GM12878 (cell line): ENCODE results near the gene TMEM132D. TPM values are rescaled to one million over a fixed set of nuclear protein-coding genes. Genes with fewer than 3 reads are reported as not detected.

Experiments used
- ATAC-seq: fragments of 200-7000 bp; cut with Tn5 transposase; 3 replicates; pipeline ENCODE4 v1.9.1; 2020; ENCODE audit warnings: mild to moderate bottlenecking, moderate library complexity
- Bru-seq: library from RNA; stranded (reverse); fragments of 400-500 nt; gene quantifications from one replicate; lab custom pipeline; 2021; lab: Mats Ljungman, UMichigan
- BruChase-seq, 2 experiments: library from RNA; stranded (reverse); fragments of 400-500 nt; gene quantifications; one replicate each; lab custom pipeline; 2021; lab: Mats Ljungman, UMichigan
- BruUV-seq: library from RNA; stranded (reverse); fragments of 400-500 nt; replicated peaks from 2 replicates; lab custom pipeline; 2021; lab: Mats Ljungman, UMichigan
- CTCF ChIA-PET: fragments of 300-600 bp; sonication (Branson Sonifier 250); formaldehyde crosslinking; extraction: SDS; loops from one replicate; lab custom pipeline; 2021; ENCODE audit warnings: inconsistent platforms; lab: Yijun Ruan, JAX
- POLR2A ChIA-PET: fragments of 350-600 bp; formaldehyde crosslinking; extraction: SDS; loops from one replicate; lab custom pipeline; 2021; ENCODE audit warnings: inconsistent platforms; lab: Charles Lee
- RAD21 ChIA-PET: fragments of 300-600 bp; sonication (Branson Sonifier 250); formaldehyde crosslinking; loops from one replicate; lab custom pipeline; 2023; ENCODE audit warnings: antibody characterized with exemption; ENCODE audit not compliant: unreplicated experiment; lab: Charles Lee
- SMC1A ChIA-PET: fragments of 300-600 bp; sonication (Branson Sonifier 250); formaldehyde crosslinking; loops from one replicate; lab custom pipeline; 2023; ENCODE audit not compliant: unreplicated experiment, uncharacterized antibody; lab: Charles Lee
- DNase-seq: peaks from one replicate; pipeline ENCODE4 v3.0.0-alpha.2; 2011; ENCODE audit warnings: low read depth, low spot score
- FAIRE-seq: peaks from 3 replicates; lab custom pipeline; 2011; peaks lifted over from hg19 to GRCh38; lab: Jason Lieb, UNC
- H2AFZ ChIP-seq: 2 replicates; pipeline ENCODE4 v1.6.0; 2011; ENCODE audit warnings: low read depth, low read length, control low read depth; ENCODE audit not compliant: control insufficient read depth
- H3K27ac ChIP-seq: 2 replicates; pipeline ENCODE4 v1.5.1; 2011; ENCODE audit warnings: control low read depth; ENCODE audit not compliant: control insufficient read depth, insufficient read depth
- H3K27me3 ChIP-seq, 2 experiments: replicated peaks in 1 of 2; 2 replicates each; pipeline versions ENCODE4 v1.6.0 to v1.6.1; 2011; ENCODE audit warnings: low read length in 1 of 2; ENCODE audit not compliant: control insufficient read depth in 2 of 2, insufficient read depth in 2 of 2
- H3K36me3 ChIP-seq, 2 experiments: 2 replicates each; pipeline ENCODE4 v1.5.1; 2011; ENCODE audit warnings: low read length in 1 of 2; ENCODE audit not compliant: control insufficient read depth in 2 of 2, insufficient read depth in 2 of 2
- H3K4me1 ChIP-seq: 2 replicates; pipeline ENCODE4 v1.6.1; 2011; ENCODE audit warnings: mild to moderate bottlenecking, low read length, moderate library complexity, mixed read lengths; ENCODE audit not compliant: control insufficient read depth, insufficient read depth
- H3K4me2 ChIP-seq: 2 replicates; pipeline ENCODE4 v1.6.0; 2011; ENCODE audit warnings: control low read depth; ENCODE audit not compliant: control insufficient read depth, insufficient read depth
- H3K4me3 ChIP-seq: fragments of 200-600 bp; sonication (generic); 2 replicates; pipeline ENCODE4 v1.5.1; 2016
- H3K79me2 ChIP-seq: 2 replicates; pipeline ENCODE4 v1.6.0; 2011; ENCODE audit warnings: low read length; ENCODE audit not compliant: control insufficient read depth, insufficient read depth
- H3K9ac ChIP-seq: 2 replicates; pipeline ENCODE4 v1.8.0; 2011; ENCODE audit warnings: low read length, control low read depth, mixed read lengths; ENCODE audit not compliant: control insufficient read depth, insufficient read depth
- H3K9me3 ChIP-seq: replicated peaks from 3 replicates; pipeline ENCODE4 v1.5.1; 2011; ENCODE audit warnings: mild to moderate bottlenecking, low read length; ENCODE audit not compliant: control insufficient read depth, insufficient read depth
- H4K20me1 ChIP-seq: 2 replicates; pipeline ENCODE4 v1.6.0; 2011; ENCODE audit not compliant: control insufficient read depth, insufficient read depth
- MEF2B ChIP-seq: fragments of 450-650 bp; IDR thresholded peaks from 2 replicates; pipeline ENCODE4 v1.6.1; 2018; ENCODE audit warnings: mild to moderate bottlenecking, moderate library complexity; ENCODE audit not compliant: partially characterized antibody, poor library complexity, severe bottlenecking
- MXI1 ChIP-seq: fragments of 150-350 bp; IDR thresholded peaks from 2 replicates; pipeline ENCODE4 v1.6.1; 2011; ENCODE audit warnings: low read depth, mild to moderate bottlenecking, inconsistent platforms, low read length, improper control_type of control experiment
- MYB ChIP-seq: fragments of 150-350 bp; IDR thresholded peaks from 2 replicates; pipeline ENCODE4 v1.6.1; 2014; ENCODE audit warnings: mild to moderate bottlenecking, low read depth, low read length, borderline replicate concordance
- POLR2AphosphoS5 ChIP-seq: IDR thresholded peaks from 2 replicates; pipeline ENCODE4 v1.6.1; 2011; ENCODE audit warnings: mild to moderate bottlenecking, low read length, inconsistent platforms
- RFX5 ChIP-seq: IDR thresholded peaks from 2 replicates; pipeline ENCODE4 v1.6.1; 2011; ENCODE audit warnings: low read depth, low read length, improper control_type of control experiment
- SMARCA5 ChIP-seq: fragments of 450-650 bp; IDR thresholded peaks from 2 replicates; pipeline ENCODE4 v1.6.1; 2017; ENCODE audit warnings: mild to moderate bottlenecking
- TAF1 ChIP-seq: IDR thresholded peaks from 2 replicates; pipeline ENCODE4 v1.6.1; 2011; ENCODE audit warnings: mild to moderate bottlenecking, low read depth, low read length, borderline replicate concordance
- YBX1 ChIP-seq: fragments of 450-650 bp; IDR thresholded peaks from 2 replicates; pipeline ENCODE4 v1.6.1; 2016; ENCODE audit warnings: antibody characterized with exemption
- WGBS: methylation state at CpG from one replicate; pipeline ENCODE4 v1.1.6; 2016; ENCODE audit warnings: low lambda C conversion rate; ENCODE audit not compliant: insufficient replicate concordance, insufficient coverage; ENCODE audit errors: missing lambda C conversion rate; 5-methylcytosine and 5-hydroxymethylcytosine counted together
- in situ Hi-C: fragments of 300-500 bp; cut with MboI; formaldehyde crosslinking; loops from 9 replicates; pipeline ENCODE4 v1.14.3; 2018; ENCODE audit warnings: mixed read lengths
- intact Hi-C: fragments of 100-400 bp; cut with micrococcal nuclease; formaldehyde crosslinking; loops from one replicate; pipeline ENCODE4 v1.14.2; 2022; ENCODE audit not compliant: unreplicated experiment
- long read RNA-seq, 2 experiments: library from polyadenylated mRNA; unstranded; transcript quantifications; one replicate each; pipeline ENCODE4 v2.0.0, GENCODE V29; 2019 to 2020
- polyA minus RNA-seq, 3 experiments: library from RNA; depleted of rRNA, polyadenylated mRNA; stranded (reverse); fragments of >200 nt; gene quantifications; 2 replicates each; pipeline ENCODE4 v1.2.3, GENCODE V29; 2011
- polyA plus RNA-seq, 11 experiments: library from polyadenylated mRNA; depleted of rRNA in 4 of 11; unstranded in 6 of 11; stranded (reverse) in 5 of 11; fragments of >200 nt; fragmentation: Nextera tagmentation in 4 of 11; fragmentation: Illumina TruSeq in 1 of 11; extraction: Ambion mirVana in 4 of 11; extraction: Trizol in 1 of 11; gene quantifications; 1 replicate in 1 of 11; 2 replicates in 10 of 11; pipeline versions ENCODE4 v1.2.1 to v1.2.3, GENCODE V29; 2011 to 2016; ENCODE audit warnings: inconsistent platforms in 2 of 11, missing spikeins in 2 of 11, low read depth in 1 of 11
- total RNA-seq, 4 experiments: library from RNA; depleted of rRNA in 3 of 4; stranded (reverse); fragments of >200 nt in 3 of 4; fragmentation: Illumina TruSeq in 1 of 4; extraction: Trizol in 1 of 4; gene quantifications; 2 replicates each; pipeline versions ENCODE4 v1.2.1 to v1.2.3, GENCODE V29; 2013 to 2021
- TF ChIP-seq, protein P1 (sequence below): fragments of 450-650 bp; IDR thresholded peaks from 2 replicates; pipeline ENCODE4 v1.6.1; 2018; ENCODE audit warnings: borderline replicate concordance, mild to moderate bottlenecking; ENCODE audit not compliant: partially characterized antibody
- TF ChIP-seq, protein P2 (sequence below): fragments of 450-650 bp; IDR thresholded peaks from 2 replicates; pipeline ENCODE4 v1.6.1; 2017; ENCODE audit warnings: antibody characterized with exemption, mild to moderate bottlenecking, moderate library complexity
- TF ChIP-seq, protein P3 (sequence below): IDR thresholded peaks from 2 replicates; pipeline ENCODE4 v1.6.1; 2011; ENCODE audit warnings: borderline replicate concordance, low read depth, mild to moderate bottlenecking, moderate library complexity, low read length; ENCODE audit not compliant: insufficient read depth, poor library complexity, severe bottlenecking

The TMEM132D gene
- 0.07 and 0.15 TPM in 2 replicates for total RNA-seq (2013; cell fraction: nucleolus; rRNA removed)
- total RNA-seq (2014; rRNA removed): under 0.01 and 0.05 TPM in 2 replicates
- not detected in 2 replicates for total RNA-seq (2014; rRNA removed; fragmentation: Illumina TruSeq; extraction: Trizol)
- 0.03 TPM in 1 of 2 replicates, not detected in the other for total RNA-seq (2021)
- polyA plus RNA-seq (2011; ENCODE audit: low read depth): 0.08 TPM
- 0.01 TPM in 2 replicates for polyA plus RNA-seq (2011; rRNA removed)
- polyA plus RNA-seq (2011; cell fraction: cytosol; rRNA removed): 0.01 TPM in 1 of 2 replicates, not detected in the other
- polyA plus RNA-seq (2011; cell fraction: nucleus; rRNA removed): not detected in 2 replicates
- 0.09 and 0.20 TPM in 2 replicates for polyA plus RNA-seq (2012)
- polyA plus RNA-seq (2014; fragmentation: Illumina TruSeq; extraction: Trizol): 0.04 TPM in 1 of 2 replicates, not detected in the other
- polyA plus RNA-seq (2014; fragmentation: Nextera tagmentation; extraction: Ambion mirVana): under 1 TPM; 0.02 TPM
- 0.09 and 0.12 TPM in 2 replicates for polyA plus RNA-seq (2014; rRNA removed)
- polyA plus RNA-seq (2016; fragmentation: Nextera tagmentation; extraction: Ambion mirVana): under 1 TPM in 1 of 2 experiments, not detected in 1; 0.03 TPM
- not detected in 2 replicates for polyA minus RNA-seq (2011; rRNA and poly(A)+ RNA removed)
- polyA minus RNA-seq (2011; cell fraction: cytosol; rRNA and poly(A)+ RNA removed): not detected in 2 replicates
- not detected in 2 replicates for polyA minus RNA-seq (2011; cell fraction: nucleus; rRNA and poly(A)+ RNA removed)
- percentile 4 among the genes with signal in this experiment for Bru-seq, nascent RNA
- percentile 4 among the genes with signal in this experiment for BruChase-seq, experiment 1, labeled RNA remaining after a 6-hour chase
- percentile 3 among the genes with signal in this experiment for BruChase-seq, experiment 2, labeled RNA remaining after a 2-hour chase
- long read RNA-seq, experiment 1: 0 reads
- long read RNA-seq, experiment 2, partial matches to known transcripts: 0 of 2 reads
- long read RNA-seq, experiment 2, other reads (novel, unspliced or antisense): 2 of 2 reads

DNA sequence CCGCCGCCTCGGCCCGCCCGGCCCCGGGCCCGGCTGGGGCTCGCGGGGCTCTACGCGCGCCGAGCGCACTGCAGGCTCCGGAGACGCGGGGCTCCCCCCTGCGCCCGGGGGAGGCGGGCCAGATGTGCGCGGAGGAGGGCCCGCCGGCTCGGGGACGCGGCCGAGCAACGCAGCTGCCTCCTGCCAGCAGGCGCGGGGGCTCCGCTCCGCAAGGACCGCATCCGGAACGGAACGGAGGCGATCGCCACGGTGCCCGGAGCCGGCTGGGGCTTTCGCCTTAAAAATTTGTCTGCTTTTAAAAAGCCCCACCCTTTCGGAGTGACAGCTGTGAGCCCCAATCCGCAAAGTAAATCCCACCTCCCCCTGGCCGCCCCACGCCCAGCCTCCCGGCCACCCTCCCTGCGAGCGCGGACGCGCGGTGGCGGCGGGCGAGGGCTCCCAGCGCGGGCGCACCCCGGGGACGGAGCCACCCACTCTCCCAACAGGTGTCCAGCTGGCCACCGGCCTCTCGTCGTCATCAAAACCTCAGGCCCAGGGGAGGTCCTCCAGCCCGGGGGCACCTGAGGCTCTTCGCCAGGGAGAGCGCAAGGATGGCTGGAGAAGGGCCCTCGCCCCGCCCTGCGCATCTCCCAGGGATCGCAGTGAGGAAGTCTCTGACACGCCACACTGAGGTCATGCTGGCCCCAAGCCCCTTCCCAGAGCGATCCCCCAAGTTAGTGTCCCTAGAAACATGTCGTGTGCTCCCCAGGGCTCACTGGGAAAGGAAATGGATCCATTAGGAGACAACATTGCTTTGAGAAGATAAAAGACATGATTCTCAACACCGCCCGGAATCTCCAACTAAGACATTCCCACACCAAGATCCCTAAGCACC, at the start of gene TMEM132D:
Gene TMEM132D (minus strand): TSS at position 70 of the 874 bp plus-strand sequence.
- H3K9me3 ChIP-seq: no peaks in the 10 kb centered on the region
- no peak for FAIRE-seq
- no peaks in the 10 kb centered on the region for H4K20me1 ChIP-seq
- H3K4me1 ChIP-seq: no peaks in the 10 kb centered on the region
- ChIA-PET SMC1A (no interaction called here), CTCF (no interaction called here), RAD21 (no interaction called here), POLR2A (no interaction called here)
- in situ Hi-C loops: no loop called here
- H3K4me3 ChIP-seq: no peak within 1 kb of the TSS
- intact Hi-C loops: no loop called here
- no peak within 1 kb of the TSS for H3K4me2 ChIP-seq
- H3K27ac ChIP-seq: no peak within 1 kb of the TSS
- no TSS peak for BruUV-seq
- ATAC-seq: no peak
- 72% methylated on average over 27 of the region's 77 CpGs for WGBS
- no peak for DNase-seq
- H3K27me3 ChIP-seq: no peaks in the 10 kb centered on the region
- H3K79me2 ChIP-seq: no peaks in the 10 kb centered on the region
- H3K36me3 ChIP-seq: no peaks in the 10 kb centered on the region
- no peak within 1 kb of the TSS for H2AFZ ChIP-seq
- H3K9ac ChIP-seq: no peak within 1 kb of the TSS
- TF ChIP-seq SMARCA5 (no peak), RFX5 (no peak), YBX1 (no peak), MEF2B (no peak), TAF1 (no peak), POLR2AphosphoS5 (no peak), MXI1 (no peak), MYB (no peak)
- TF ChIP-seq, protein P1, sequence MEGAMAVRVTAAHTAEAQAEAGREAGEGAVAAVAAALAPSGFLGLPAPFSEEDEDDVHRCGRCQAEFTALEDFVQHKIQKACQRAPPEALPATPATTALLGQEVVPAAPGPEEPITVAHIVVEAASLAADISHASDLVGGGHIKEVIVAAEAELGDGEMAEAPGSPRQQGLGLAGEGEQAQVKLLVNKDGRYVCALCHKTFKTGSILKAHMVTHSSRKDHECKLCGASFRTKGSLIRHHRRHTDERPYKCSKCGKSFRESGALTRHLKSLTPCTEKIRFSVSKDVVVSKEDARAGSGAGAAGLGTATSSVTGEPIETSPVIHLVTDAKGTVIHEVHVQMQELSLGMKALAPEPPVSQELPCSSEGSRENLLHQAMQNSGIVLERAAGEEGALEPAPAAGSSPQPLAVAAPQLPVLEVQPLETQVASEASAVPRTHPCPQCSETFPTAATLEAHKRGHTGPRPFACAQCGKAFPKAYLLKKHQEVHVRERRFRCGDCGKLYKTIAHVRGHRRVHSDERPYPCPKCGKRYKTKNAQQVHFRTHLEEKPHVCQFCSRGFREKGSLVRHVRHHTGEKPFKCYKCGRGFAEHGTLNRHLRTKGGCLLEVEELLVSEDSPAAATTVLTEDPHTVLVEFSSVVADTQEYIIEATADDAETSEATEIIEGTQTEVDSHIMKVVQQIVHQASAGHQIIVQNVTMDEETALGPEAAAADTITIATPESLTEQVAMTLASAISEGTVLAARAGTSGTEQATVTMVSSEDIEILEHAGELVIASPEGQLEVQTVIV: no peak
- TF ChIP-seq, protein P2, sequence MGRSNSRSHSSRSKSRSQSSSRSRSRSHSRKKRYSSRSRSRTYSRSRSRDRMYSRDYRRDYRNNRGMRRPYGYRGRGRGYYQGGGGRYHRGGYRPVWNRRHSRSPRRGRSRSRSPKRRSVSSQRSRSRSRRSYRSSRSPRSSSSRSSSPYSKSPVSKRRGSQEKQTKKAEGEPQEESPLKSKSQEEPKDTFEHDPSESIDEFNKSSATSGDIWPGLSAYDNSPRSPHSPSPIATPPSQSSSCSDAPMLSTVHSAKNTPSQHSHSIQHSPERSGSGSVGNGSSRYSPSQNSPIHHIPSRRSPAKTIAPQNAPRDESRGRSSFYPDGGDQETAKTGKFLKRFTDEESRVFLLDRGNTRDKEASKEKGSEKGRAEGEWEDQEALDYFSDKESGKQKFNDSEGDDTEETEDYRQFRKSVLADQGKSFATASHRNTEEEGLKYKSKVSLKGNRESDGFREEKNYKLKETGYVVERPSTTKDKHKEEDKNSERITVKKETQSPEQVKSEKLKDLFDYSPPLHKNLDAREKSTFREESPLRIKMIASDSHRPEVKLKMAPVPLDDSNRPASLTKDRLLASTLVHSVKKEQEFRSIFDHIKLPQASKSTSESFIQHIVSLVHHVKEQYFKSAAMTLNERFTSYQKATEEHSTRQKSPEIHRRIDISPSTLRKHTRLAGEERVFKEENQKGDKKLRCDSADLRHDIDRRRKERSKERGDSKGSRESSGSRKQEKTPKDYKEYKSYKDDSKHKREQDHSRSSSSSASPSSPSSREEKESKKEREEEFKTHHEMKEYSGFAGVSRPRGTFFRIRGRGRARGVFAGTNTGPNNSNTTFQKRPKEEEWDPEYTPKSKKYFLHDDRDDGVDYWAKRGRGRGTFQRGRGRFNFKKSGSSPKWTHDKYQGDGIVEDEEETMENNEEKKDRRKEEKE: no peak
- TF ChIP-seq, protein P3, sequence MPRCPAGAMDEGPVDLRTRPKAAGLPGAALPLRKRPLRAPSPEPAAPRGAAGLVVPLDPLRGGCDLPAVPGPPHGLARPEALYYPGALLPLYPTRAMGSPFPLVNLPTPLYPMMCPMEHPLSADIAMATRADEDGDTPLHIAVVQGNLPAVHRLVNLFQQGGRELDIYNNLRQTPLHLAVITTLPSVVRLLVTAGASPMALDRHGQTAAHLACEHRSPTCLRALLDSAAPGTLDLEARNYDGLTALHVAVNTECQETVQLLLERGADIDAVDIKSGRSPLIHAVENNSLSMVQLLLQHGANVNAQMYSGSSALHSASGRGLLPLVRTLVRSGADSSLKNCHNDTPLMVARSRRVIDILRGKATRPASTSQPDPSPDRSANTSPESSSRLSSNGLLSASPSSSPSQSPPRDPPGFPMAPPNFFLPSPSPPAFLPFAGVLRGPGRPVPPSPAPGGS: no peak
